Cardiac muscle cell (in vitro differentiated cells and primary cell): ENCODE measurements around the gene PPIE. TPM values are rescaled to one million over a fixed set of nuclear protein-coding genes. Genes with fewer than 3 reads are reported as not detected.

Experiments used
- DNase-seq, 2 donors: peaks; one replicate each; pipeline versions ENCODE4 v3.0.0 to v3.0.0-alpha.2; 2010 to 2017; ENCODE audit warnings: low read depth in 1 of 2, low spot score in 1 of 2
- H3K27ac ChIP-seq: fragments of 200-600 bp; sonication (generic); 2 replicates; pipeline ENCODE4 v1.5.1; 2016
- H3K27me3 ChIP-seq: fragments of 200-600 bp; sonication (generic); 2 replicates; pipeline ENCODE4 v1.6.0; 2016; ENCODE audit warnings: control low read depth
- H3K36me3 ChIP-seq: fragments of 200-600 bp; sonication (generic); 2 replicates; pipeline ENCODE4 v1.5.1; 2016; ENCODE audit warnings: control low read depth
- H3K4me1 ChIP-seq: fragments of 200-600 bp; sonication (generic); 2 replicates; pipeline ENCODE4 v1.8.1; 2017; ENCODE audit warnings: low read depth, mild to moderate bottlenecking, mixed run types
- H3K4me3 ChIP-seq: fragments of 200-600 bp; sonication (generic); 2 replicates; pipeline ENCODE4 v1.5.1; 2016; ENCODE audit warnings: mild to moderate bottlenecking
- H3K9me3 ChIP-seq: fragments of 200-600 bp; sonication (generic); 2 replicates; pipeline ENCODE4 v1.5.1; 2017; ENCODE audit warnings: low read depth, mild to moderate bottlenecking, control low read depth
- polyA plus RNA-seq: library from polyadenylated mRNA; unstranded; fragments of >200 nt; fragmentation: Nextera tagmentation; extraction: Ambion mirVana; gene quantifications from 2 replicates; pipeline ENCODE4 v1.2.1, GENCODE V29; 2016
- total RNA-seq: library from RNA; depleted of rRNA; stranded (reverse); fragments of >200 nt; gene quantifications from 2 replicates; pipeline ENCODE4 v1.2.3, GENCODE V29; 2016
- TF ChIP-seq, protein P1 (sequence below): IDR thresholded peaks from 2 replicates; pipeline ENCODE4 v1.5.1; 2012; ENCODE audit warnings: low read depth, mild to moderate bottlenecking, low read length

The PPIE gene
- total and polyA plus RNA-seq, 2 experiments from 2014 or later, result 38.7 to 68.3 TPM

DNA sequence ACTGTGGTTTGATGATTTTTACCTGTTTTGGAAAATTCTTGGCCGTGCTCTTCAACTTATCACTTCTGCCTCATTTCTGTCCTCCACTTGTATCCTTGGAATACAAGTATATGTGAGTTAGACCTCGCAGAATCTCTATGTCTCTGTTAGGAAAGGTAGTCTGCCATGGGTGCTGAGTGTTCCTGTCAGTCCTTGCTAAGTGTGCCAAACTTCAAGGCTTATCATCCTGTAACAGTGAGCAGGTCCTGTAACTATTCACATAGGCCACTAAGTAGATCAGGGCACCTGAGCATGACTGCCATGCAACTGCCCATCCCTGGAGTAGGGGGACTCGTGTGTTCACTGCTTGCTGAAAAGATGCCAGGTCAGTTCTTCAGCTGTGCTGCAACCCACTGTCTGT is 74.2 kb downstream of the PPIE start:
- H3K4me1 ChIP-seq, result no peaks in the 10 kb centered on the region
- TF ChIP-seq, protein P1, sequence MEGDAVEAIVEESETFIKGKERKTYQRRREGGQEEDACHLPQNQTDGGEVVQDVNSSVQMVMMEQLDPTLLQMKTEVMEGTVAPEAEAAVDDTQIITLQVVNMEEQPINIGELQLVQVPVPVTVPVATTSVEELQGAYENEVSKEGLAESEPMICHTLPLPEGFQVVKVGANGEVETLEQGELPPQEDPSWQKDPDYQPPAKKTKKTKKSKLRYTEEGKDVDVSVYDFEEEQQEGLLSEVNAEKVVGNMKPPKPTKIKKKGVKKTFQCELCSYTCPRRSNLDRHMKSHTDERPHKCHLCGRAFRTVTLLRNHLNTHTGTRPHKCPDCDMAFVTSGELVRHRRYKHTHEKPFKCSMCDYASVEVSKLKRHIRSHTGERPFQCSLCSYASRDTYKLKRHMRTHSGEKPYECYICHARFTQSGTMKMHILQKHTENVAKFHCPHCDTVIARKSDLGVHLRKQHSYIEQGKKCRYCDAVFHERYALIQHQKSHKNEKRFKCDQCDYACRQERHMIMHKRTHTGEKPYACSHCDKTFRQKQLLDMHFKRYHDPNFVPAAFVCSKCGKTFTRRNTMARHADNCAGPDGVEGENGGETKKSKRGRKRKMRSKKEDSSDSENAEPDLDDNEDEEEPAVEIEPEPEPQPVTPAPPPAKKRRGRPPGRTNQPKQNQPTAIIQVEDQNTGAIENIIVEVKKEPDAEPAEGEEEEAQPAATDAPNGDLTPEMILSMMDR, result no peak
- no peak overlapping the region for H3K4me3 ChIP-seq
- no peaks in the 10 kb centered on the region for H3K36me3 ChIP-seq
- peaks cover 42% of the 10 kb centered on the region for H3K27me3 ChIP-seq
- DNase-seq, result no peak
- H3K9me3 ChIP-seq, result no peaks in the 10 kb centered on the region
- no peak overlapping the region for H3K27ac ChIP-seq

Other genes with a start within 250 kb of the PPIE start
- gene BMP8A, start 247.2 kb upstream of the PPIE start, total RNA-seq, result 0.09 and 0.46 TPM in 2 replicates
- 0.54 and 0.70 TPM in 2 replicates for gene BMP8A, start 247.2 kb upstream of the PPIE start, polyA plus RNA-seq
- 63.1 and 88.0 TPM in 2 replicates for gene PABPC4, start 162.1 kb upstream of the PPIE start, total RNA-seq
- gene PABPC4, start 162.1 kb upstream of the PPIE start, polyA plus RNA-seq, result 27.5 and 33.6 TPM in 2 replicates
- 0.71 and 0.88 TPM in 2 replicates for gene HEYL, start 99.2 kb upstream of the PPIE start, total RNA-seq
- 1.0 TPM in 2 replicates for gene HEYL, start 99.2 kb upstream of the PPIE start, polyA plus RNA-seq
- gene NT5C1A, start 66.8 kb upstream of the PPIE start, total RNA-seq, result 1.8 TPM in 1 of 2 replicates, not detected in the other
- 0.16 TPM in 1 of 2 replicates, not detected in the other for gene NT5C1A, start 66.8 kb upstream of the PPIE start, polyA plus RNA-seq
- gene HPCAL4, start 47.4 kb upstream of the PPIE start, total RNA-seq, result 0.04 and 0.09 TPM in 2 replicates
- 0.06 TPM in 1 of 2 replicates, not detected in the other for gene HPCAL4, start 47.4 kb upstream of the PPIE start, polyA plus RNA-seq
- 0.21 and 0.25 TPM in 2 replicates for gene OXCT2, start 32.5 kb downstream of the PPIE start, total RNA-seq
- gene OXCT2, start 32.5 kb downstream of the PPIE start, polyA plus RNA-seq, result 0.35 TPM in 1 of 2 replicates, not detected in the other
- gene BMP8B, start 50.0 kb downstream of the PPIE start, total RNA-seq, result not detected in 2 replicates
- 0.02 and 0.14 TPM in 2 replicates for gene BMP8B, start 50.0 kb downstream of the PPIE start, polyA plus RNA-seq
- gene TRIT1, start 144.6 kb downstream of the PPIE start, total RNA-seq, result 9.6 and 13.5 TPM in 2 replicates
- 10.8 and 14.1 TPM in 2 replicates for gene TRIT1, start 144.6 kb downstream of the PPIE start, polyA plus RNA-seq
- gene MYCL, start 163.0 kb downstream of the PPIE start, total RNA-seq, result 8.1 and 11.1 TPM in 2 replicates
- gene MYCL, start 163.0 kb downstream of the PPIE start, polyA plus RNA-seq, result 3.9 and 5.5 TPM in 2 replicates
- 0.88 TPM in 1 of 2 replicates, not detected in the other for gene MFSD2A, start 216.3 kb downstream of the PPIE start, total RNA-seq
- gene MFSD2A, start 216.3 kb downstream of the PPIE start, polyA plus RNA-seq, result 1.0 TPM in 1 of 2 replicates, not detected in the other